NCI-H1694 treated with DMSO at 0.1 percent for 48 hours (cell line): Measurements from ENCODE around the gene ASIC1.
A peak's percentile ranks its signal among the peaks of the same experiment; 100 is the strongest.
"Not testable (repeated sequence)": the region's sequence is repeated elsewhere in the genome, so short reads cannot be mapped to it uniquely, and the experiment has no call there.

ENCODE experiments used
- DNase-seq: peaks from one replicate; lab custom pipeline; 2025; lab: John Stamatoyannopoulos, UW

ASIC1 gene

DNA sequence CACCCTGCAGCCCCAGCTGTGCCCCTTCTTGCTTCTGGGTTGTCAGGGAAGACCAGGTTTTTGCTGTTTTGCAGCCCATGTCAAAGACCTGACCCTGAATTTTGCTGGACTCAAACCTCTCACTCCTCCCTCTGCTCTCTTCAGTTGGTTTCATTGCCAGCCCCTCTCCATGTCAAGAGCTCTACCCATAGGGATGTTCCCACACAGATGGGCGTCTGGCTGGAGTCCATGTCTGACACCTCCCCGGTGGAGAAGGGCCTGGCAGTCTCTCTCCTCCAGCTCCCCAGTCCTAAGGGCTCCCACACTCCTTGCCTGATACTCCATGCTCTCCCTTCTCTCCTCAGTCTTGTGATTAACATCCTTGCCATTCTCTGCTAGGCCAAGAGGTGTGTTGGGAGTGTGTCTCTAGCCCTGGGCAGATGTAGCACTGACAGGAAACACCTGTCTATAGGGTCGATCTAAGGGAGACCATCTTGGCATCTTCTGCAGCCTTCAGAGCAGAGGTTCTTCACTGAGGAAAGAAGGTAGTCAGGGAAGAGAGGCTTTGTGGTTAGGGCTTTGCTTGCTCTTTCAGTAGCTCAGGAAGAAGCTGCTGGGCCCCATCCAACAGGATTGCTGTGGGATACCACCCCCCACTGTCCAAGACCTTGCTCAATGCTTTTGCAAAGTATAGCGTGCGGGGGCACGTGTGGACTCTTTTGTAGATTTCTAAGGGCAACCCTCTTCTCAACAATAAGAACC lies 4.7 kb downstream of the ASIC1 start:
- DNase-seq, result no peak

DNA sequence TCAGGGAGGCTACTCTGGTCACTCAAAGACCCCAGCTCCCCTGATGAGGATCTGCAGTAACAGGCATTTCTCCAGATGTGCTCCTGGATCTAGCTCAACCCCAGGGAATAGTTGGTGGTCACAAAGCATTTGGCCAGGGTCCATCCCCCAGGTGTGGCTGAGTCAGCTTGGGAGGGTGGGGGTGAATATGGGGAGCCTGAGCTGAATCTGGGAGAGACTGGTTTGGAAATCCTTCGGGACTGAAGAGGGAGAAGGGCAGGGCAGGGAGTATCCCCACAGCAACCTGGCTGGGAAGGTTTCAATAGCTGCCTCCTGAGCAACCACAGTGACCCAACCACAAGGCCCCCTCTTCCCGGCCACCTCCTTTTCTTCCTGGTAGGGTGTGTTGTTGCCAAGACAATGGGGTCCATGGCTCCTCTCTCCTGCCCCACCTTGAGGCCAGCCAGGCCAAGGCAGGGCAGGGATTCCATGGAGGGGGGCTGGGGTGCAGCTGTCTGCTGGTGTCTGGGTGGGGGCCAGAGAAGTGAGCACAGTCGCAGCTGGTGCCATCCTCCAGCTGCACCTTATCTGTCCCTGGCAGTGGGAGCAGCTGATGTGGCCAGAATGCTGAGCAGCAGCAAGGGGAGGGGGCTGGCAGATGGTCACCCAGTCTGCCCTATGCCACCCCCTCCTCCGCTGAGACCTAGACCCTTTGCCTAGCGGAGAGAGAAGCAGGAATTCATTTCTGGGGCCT lies 5.5 kb downstream of the ASIC1 start:
- DNase-seq, result peak; percentile 13

DNA sequence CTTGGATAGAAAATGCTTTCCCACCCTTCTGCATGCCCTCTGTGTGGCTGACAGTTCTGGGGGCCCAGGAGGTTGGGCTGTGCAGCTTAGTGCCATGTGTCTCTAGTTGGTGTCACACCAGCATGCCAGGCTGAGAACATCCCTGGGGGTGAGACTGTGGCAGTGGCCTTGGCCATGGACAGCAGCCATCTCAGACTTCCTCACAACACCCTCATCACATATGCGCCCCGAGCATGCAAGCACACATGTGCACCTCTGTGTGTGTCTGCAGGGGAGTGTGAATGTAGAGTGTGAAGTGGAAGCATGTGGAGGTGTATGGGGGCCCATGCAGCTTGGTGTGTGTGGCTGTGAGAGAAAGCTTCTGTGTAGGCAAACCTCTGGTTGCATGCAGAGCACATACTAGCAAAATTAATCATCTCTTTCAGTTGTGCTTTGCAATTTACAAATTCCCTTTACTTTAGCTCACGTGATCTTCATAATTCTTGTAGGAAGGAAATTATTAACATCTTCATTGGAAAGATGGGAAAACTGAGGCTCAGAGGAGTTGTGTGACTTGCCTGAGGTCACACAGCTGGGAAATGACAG lies 8.4 kb downstream of the ASIC1 start:
- no peak for DNase-seq

DNA sequence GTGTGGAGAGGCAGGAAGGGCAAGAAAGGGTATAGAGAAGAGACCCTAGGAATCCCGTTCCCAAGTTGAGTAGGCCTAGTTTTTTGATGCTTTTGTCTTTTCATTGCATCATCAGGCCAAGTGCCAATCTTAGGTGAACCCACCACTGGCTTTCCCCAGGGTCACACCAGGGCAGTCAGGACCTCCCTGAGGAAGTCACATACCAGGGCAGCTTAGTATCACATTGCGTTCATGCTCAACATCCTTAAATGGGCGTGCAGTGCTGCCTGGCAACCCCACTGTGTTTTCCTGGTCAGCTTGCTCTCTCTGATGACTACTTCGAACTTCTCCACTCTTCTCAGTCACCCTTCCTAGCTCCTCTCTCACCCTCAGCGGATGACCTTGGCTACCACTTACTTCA lies 9.0 kb downstream of the ASIC1 start:
- DNase-seq, result no peak

DNA sequence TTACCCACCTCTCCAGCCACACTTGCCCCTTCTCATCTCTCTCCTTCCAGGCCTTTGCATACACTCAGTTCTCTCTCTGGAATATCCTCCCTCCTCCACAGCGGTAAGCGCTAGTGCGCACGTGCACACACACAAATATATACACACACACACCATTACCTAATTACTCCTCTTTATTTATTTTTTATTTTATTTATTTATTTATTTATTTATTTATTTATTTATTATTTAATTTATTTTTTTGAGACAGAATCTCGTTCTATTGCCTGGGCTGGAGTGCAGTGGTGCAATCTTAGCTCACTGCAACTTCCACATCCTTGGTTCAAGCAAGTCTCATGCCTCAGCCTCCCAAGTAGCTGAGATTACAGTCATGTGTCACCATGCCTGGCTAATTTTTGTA lies 11.7 kb downstream of the ASIC1 start:
- no peak for DNase-seq

GRCh38 chr12:50069539-50069938 lies 12.1 kb downstream of the ASIC1 start:
- DNase-seq, result no peak

DNA sequence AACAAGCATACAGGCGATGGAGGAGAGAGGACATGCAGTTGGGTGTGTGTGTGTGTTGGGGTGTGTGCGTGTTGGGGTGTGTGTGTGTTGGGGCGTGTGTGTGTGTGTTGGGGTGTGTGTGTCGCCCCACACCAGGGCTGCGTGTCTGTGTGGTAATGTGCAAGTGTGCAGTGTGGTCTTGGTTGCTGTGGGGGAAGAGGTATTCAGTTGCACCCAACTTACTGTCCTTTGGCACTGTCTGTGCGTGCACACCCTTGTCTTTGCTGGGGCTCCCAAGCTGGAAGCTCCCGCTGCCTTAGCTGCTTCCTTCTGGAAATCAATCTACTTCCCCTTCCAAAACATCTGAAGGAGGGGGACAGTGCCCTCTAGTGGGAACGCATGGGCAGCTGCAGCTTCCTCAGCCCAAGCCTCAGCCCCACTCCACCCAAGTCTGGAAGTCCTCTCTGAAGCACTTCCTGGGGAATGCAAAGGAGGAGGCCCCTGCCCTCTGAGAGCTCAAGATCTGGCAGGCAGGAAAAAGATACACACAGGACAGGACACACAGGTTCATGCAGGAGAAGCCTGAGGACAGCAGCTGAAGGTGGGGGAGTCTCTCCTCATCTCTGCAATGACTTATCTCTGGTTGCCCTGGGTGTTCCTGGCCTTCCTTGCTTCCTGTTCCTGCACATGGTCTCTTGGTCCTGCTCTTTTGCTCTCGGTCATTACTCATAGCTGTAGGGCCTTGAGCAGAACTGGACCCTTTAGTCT lies 13.1 kb downstream of the ASIC1 start:
- DNase-seq, result peak; percentile 40

DNA sequence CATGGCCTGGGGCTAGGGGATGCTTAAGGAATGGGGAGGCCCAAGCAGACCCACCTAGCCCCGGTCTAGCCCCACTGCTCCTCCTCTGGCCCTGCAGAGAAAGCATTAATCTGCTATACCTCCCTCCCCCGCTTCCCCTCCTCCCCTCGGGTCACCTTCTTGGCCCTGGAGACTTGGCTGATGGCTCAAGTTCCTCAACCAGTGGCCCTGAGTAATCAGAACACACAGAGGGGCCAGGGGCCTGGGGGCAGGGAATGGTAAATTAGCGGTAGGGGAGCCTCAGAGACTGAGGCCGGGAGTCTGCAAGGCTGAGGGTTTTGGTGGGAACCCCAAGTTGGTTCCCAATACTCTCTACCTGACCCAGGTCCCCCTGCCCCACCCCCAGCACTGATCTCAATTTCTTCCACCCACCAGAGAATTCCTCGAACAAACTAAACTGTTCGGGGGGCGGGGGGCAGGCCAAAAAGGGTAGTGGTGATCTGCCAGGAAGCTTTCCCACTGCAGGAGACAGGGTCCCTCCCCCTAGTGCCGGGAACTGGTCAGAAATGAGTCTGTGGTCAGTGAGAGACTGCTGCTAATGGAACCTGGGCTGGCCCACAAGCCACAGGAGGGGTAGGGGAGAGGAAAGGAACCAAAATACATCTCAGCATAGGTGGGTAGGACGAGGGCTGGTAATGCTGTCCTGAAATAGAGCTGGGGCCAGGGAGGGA lies 15.0 kb downstream of the ASIC1 start:
- no peak for DNase-seq

DNA sequence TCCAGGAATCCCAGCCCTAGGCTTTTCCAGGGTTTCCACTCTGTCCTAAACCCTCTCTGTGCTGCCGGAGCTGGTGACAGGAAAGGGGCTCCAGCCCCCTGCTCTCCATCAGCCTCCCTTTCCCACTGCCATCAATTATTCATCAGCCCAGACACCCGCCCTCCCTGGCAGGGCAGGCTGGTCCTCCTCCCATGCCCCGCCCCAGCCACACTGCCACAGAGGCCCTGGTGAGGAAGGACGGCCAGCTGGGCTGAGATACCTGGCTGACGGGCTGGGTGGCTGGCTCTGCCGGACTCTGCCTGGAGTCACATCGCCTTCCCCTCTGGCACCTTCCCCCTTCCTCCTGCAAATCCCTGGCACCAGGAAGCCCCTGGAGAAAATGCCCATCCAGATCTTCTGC lies 15.8 kb downstream of the ASIC1 start:
- DNase-seq, result no peak

- no peak for DNase-seq
These were observed 16.3 kb downstream of the ASIC1 start for GRCh38 chr12:50073712-50074111.

DNA sequence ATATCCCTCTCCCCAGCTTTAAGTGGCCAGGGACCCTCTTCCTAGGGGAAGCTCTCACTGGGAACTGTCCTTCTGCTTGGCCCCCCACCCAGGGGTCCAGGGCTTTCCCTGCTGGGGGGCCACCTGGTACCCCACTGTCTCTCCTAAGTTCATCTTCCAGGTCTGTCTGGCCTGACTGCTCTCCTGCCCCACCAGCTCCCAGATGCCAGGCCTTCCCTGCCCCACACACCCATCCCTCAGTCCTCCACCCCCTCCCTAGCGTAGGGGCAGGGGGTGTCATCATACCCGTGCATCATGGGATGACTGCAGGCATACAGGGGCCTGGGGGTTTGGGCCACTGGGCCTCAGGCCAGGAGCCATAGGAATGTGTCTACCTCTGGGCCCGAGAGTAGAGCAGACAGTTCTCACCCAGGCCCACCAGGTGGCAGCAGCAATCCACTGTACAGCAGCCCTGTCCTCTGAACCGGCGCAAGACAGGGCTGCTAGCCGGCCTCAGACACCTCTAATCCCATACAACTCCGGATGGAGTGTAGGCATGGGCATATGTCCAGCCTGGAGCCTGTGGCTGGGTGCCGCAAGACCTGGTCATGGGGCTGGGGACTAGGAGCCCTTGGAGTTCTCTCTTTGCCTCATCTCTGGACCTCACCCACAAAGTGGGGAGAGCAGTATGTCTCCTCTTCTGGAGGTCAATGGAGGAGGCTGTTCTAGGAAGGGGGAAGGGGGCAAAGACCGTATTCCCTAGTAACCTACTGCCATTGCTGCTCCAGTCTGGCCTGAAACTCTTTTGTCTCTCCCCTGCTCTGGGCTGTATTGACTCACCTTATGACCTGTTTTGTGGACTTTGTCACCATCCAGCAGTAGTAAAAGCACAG lies 17.8 kb downstream of the ASIC1 start:
- DNase-seq, result peak; percentile 33

DNA sequence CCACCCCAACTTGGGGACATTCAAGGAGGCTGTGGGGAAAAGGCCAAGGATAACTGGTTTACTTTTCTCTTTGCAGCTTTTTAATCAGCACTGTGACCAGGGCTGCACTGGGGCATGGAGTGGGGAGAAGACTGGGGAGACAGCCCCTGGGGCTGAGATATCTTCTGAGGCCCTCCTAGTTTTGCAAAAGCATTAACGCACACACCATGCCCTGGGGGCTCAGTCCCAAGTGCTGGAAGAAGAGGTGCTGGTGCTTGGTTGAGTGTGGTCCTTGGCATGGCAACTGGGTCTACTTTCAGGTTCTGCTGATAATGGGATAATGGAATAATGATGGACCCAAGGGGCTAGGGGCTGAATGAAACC lies 18.4 kb downstream of the ASIC1 start:
- DNase-seq, result no peak

GRCh38 chr12:50077099-50077498 lies 19.7 kb downstream of the ASIC1 start:
- no peak for DNase-seq

DNA sequence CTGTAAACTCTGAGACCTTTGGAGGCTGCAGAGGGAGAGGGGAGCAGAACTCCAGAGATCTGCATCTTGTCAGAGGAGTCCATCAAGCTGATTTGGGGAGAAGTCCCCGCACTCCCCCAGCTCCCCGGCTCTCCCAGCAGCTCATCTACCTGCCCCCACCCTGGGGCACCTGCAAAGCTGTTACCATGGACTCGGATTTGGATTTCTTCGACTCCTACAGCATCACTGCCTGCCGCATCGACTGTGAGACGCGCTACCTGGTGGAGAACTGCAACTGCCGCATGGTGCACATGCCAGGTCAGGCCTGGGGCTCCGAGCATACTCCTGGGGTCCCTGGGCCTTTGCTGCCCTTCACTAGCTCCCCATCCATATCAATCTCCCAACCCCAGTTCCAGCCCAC lies 20.9 kb downstream of the ASIC1 start:
- DNase-seq, result no peak

DNA sequence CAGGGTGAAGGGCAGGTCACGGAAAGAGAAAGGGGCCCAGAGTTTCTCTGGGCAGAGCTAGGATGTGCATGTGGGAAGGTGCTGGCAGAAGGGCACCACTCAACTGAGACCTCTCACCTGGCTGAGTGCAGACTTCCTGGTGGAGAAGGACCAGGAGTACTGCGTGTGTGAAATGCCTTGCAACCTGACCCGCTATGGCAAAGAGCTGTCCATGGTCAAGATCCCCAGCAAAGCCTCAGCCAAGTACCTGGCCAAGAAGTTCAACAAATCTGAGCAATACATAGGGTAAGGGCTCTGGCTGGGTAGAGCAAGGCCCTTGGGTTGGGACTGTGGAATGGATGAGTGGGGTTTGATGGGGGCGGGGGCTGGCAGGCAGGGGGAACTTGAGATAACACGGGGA lies 22.4 kb downstream of the ASIC1 start:
- no peak for DNase-seq

- no peak for DNase-seq
These were observed 23.9 kb downstream of the ASIC1 start for GRCh38 chr12:50081096-50081808.

- no peak for DNase-seq
These were observed 25.2 kb downstream of the ASIC1 start for GRCh38 chr12:50082644-50083043.

DNA sequence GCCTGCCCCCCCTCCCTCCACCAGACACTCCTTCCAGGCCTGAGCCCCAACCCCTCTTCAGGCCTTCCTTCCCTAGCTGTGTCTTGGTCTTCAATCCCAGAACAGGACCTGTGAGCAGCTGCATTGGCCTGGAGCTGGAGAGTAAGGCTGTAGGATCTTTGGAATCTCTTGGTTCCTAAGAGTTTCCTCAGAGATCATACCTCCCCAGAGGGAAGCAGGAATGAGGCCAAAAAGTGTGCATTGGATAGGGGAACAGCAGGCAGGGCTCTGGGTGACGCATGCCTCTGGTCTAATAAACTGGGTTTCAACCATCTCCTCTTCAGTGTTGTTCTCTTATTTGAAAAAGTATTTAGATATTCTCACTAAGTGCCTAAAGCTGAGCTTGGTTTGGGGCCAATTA lies 25.9 kb downstream of the ASIC1 start:
- no peak for DNase-seq

DNA sequence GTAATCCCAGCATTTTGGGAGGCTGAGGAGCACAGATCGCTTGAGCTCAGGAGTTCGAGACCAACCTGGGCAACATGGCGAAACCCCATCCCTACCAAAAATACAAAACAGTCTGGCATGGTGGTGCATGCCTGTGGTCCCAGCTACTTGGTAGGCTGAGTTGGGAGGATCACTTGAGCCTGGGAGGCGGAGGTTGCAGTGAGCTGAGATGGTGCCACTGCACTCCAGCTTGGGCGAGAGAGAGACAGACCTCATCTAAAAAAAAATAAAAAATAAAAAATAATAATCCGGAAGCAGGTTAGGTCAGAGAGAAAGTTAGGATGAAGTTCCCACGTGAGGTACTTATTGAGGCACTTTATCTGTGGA lies 27.0 kb downstream of the ASIC1 start:
- not testable (repeated sequence) for DNase-seq
